ENCODE data around the gene MMS19.

DNA sequence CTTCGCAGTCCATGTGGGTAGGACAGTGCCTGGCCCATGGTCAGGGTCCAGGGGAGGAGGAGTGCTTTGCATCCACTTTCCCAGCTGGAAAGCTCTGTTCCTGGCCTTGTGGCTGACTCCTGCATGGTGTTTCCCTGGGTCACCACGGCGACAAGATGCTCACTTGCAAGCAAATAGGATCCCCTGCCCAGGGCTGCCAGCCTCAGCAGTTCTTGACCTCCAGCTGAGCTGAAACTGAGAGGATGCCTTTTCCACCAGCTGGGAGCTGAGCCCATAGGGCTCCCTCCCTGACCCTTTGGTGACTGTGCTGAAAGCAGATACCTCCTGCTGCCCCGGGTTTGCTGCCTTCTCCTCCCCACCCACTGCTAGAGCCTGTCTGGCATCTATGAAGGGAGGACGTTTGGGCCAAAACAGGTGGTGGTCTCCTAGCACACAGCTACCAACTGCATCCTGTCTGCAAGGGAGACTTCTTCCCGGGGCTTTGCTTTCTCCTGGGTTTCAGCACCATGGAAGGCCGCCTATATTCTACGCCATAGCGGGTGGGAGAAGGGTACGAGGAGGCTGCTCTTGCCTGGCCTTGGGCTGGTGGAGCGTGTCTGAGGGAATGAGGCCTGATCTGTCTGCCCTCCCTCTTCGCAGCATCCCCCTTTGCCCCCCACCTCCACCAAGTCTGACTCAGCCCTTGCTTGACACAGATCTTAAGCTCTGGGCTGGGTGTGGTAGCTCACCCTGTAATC is 34.9 kb upstream of the MMS19 start:
- TF ChIP-seq CTCF (IDR thresholded peaks at IDR 0.05; ENCODE audit: insufficient read depth, low read length): no peak
- TF ChIP-seq REST (IDR thresholded peaks at IDR 0.05; ENCODE audit: insufficient replicate concordance, low read depth): no peak
